GM18868 (cell line): ENCODE data around the gene PRR18.
"Not testable (repeated sequence)": the region's sequence is repeated elsewhere in the genome, so short reads cannot be mapped to it uniquely, and the experiment has no call there.

ENCODE experiments used
- ATAC-seq: cut with Tn5 transposase; IDR thresholded peaks from one replicate; pipeline ENCODE4 v1.9.1; 2021; ENCODE audit warnings: mild to moderate bottlenecking, moderate library complexity; ENCODE audit not compliant: unreplicated experiment

The PRR18 gene

GRCh38 chr6:166308033-166308768 is at the start of gene PRR18:
TSS of gene PRR18 (minus strand) at chr6:166308392. CDS start at chr6:166308142, 250 bp downstream.
- peak; percentile 59 for ATAC-seq

- no peak for ATAC-seq
Measured at GRCh38 chr6:166355552-166355951, 47.4 kb upstream of the PRR18 start.

- no peak for ATAC-seq
Measured at GRCh38 chr6:166354965-166355364, 46.8 kb upstream of the PRR18 start.

- ATAC-seq, result no peak
Measured at GRCh38 chr6:166354143-166354542, 46.0 kb upstream of the PRR18 start.

- no peak for ATAC-seq
Measured at GRCh38 chr6:166353507-166353906, 45.3 kb upstream of the PRR18 start.

- ATAC-seq, result no peak
Measured at GRCh38 chr6:166352923-166353322, 44.7 kb upstream of the PRR18 start.

- peak; percentile 96 for ATAC-seq
Measured at GRCh38 chr6:166351715-166352285, 43.6 kb upstream of the PRR18 start.

GRCh38 chr6:166348305-166348949 is 40.2 kb upstream of the PRR18 start:
- no peak for ATAC-seq

- no peak for ATAC-seq
Measured at GRCh38 chr6:166346965-166347364, 38.8 kb upstream of the PRR18 start.

GRCh38 chr6:166346449-166346848 is 38.3 kb upstream of the PRR18 start:
- no peak for ATAC-seq

- not testable (repeated sequence) for ATAC-seq
Measured at GRCh38 chr6:166345672-166346071, 37.5 kb upstream of the PRR18 start.

GRCh38 chr6:166344921-166345320 is 36.7 kb upstream of the PRR18 start:
- ATAC-seq, result not testable (repeated sequence)

- ATAC-seq, result no peak
Measured at GRCh38 chr6:166344240-166344639, 36.0 kb upstream of the PRR18 start.

- peak; percentile 30 for ATAC-seq
Measured at GRCh38 chr6:166343150-166343487, 34.9 kb upstream of the PRR18 start.

GRCh38 chr6:166342349-166343149 is 34.4 kb upstream of the PRR18 start, which contains the start of gene SFT2D1:
TSS of gene SFT2D1 (minus strand) at chr6:166342545. CDS start at chr6:166342481, 64 bp downstream.
- ATAC-seq, result peak; percentile 92

GRCh38 chr6:166341977-166342348 is 33.8 kb upstream of the PRR18 start:
- ATAC-seq, result no peak

GRCh38 chr6:166341464-166341863 is 33.3 kb upstream of the PRR18 start:
- no peak for ATAC-seq

GRCh38 chr6:166338854-166339253 is 30.7 kb upstream of the PRR18 start:
- no peak for ATAC-seq

GRCh38 chr6:166336847-166337246 is 28.7 kb upstream of the PRR18 start:
- ATAC-seq, result no peak

GRCh38 chr6:166335378-166336302 is 27.4 kb upstream of the PRR18 start:
- peak; percentile 68 for ATAC-seq
